Endothelial cell of umbilical vein (primary cell): Measurements from ENCODE around the gene DLGAP1. TPM values are rescaled to one million over a fixed set of nuclear protein-coding genes. Genes with fewer than 3 reads are reported as not detected.

Experiments
- BruUV-seq: library from RNA; stranded (reverse); fragments of 400-500 nt; replicated peaks from 2 replicates; lab custom pipeline; 2021; lab: Mats Ljungman, UMichigan
- CTCF ChIA-PET: fragments of 300-600, 350-600 bp; sonication (Branson Sonifier 250); formaldehyde crosslinking; loops from one replicate; lab custom pipeline; 2021; ENCODE audit warnings: antibody characterized with exemption, inconsistent platforms; lab: Charles Lee
- POLR2A ChIA-PET: fragments of 300-600, 350-600 bp; sonication (Branson Sonifier 250); formaldehyde crosslinking; loops from one replicate; lab custom pipeline; 2021; ENCODE audit warnings: antibody characterized with exemption, inconsistent platforms; lab: Charles Lee
- DNase-seq: peaks from one replicate; pipeline ENCODE4 v3.0.0-alpha.2; 2011; ENCODE audit warnings: low read depth, low spot score
- FAIRE-seq: peaks from 2 replicates; lab custom pipeline; 2011; peaks lifted over from hg19 to GRCh38; lab: Jason Lieb, UNC
- H2AFZ ChIP-seq: 2 replicates; pipeline ENCODE4 v1.6.0; 2012; ENCODE audit warnings: low read depth, low read length, control low read depth, inconsistent platforms
- H3K27ac ChIP-seq: 2 replicates; pipeline ENCODE4 v1.5.1; 2011; ENCODE audit warnings: low read depth, mild to moderate bottlenecking, control low read depth, low read length, moderate library complexity; ENCODE audit not compliant: insufficient read depth
- H3K27me3 ChIP-seq, 2 experiments: 2 replicates each; pipeline versions ENCODE4 v1.6.0 to v1.6.1; 2011; ENCODE audit warnings: low read length in 2 of 2, mixed read lengths in 1 of 2; ENCODE audit not compliant: control insufficient read depth in 2 of 2, insufficient read depth in 2 of 2
- H3K36me3 ChIP-seq, 2 experiments: 2 replicates in 1 of 2; 3 replicates in 1 of 2; pipeline ENCODE4 v1.5.1; 2011; ENCODE audit warnings: low read length in 2 of 2, mild to moderate bottlenecking in 1 of 2, moderate library complexity in 1 of 2; ENCODE audit not compliant: control insufficient read depth in 2 of 2, insufficient read depth in 2 of 2; ENCODE audit errors: extremely low read depth in 1 of 2
- H3K4me1 ChIP-seq: 3 replicates; pipeline ENCODE4 v1.5.1; 2011; ENCODE audit warnings: mild to moderate bottlenecking, low read length; ENCODE audit not compliant: control insufficient read depth, insufficient read depth; ENCODE audit errors: extremely low read depth
- H3K4me2 ChIP-seq: 2 replicates; pipeline ENCODE4 v1.6.1; 2011; ENCODE audit warnings: low read length, control low read depth, mixed read lengths; ENCODE audit not compliant: insufficient read depth
- H3K4me3 ChIP-seq, 3 experiments: fragments of 200-600 bp in 1 of 3; sonication (generic), shearing (Covaris generic) in 1 of 3; replicated peaks in 1 of 3; 2 replicates each; pipeline ENCODE4 v1.5.1; 2011 to 2016; ENCODE audit warnings: control low read depth in 3 of 3, low read length in 3 of 3, mild to moderate bottlenecking in 2 of 3, inconsistent platforms in 1 of 3, low read depth in 1 of 3, moderate library complexity in 1 of 3; ENCODE audit not compliant: insufficient read depth in 1 of 3
- H3K79me2 ChIP-seq: 2 replicates; pipeline ENCODE4 v1.6.0; 2012; ENCODE audit warnings: low read length, inconsistent platforms; ENCODE audit not compliant: control insufficient read depth, insufficient read depth
- H3K9ac ChIP-seq: replicated peaks from 2 replicates; pipeline ENCODE3; 2011; ENCODE audit warnings: low read length, control low read depth; ENCODE audit not compliant: insufficient read depth; ENCODE audit errors: extremely low read depth
- H3K9me1 ChIP-seq: replicated peaks from 3 replicates; pipeline ENCODE4 v1.6.0; 2011; ENCODE audit warnings: mild to moderate bottlenecking, low read length; ENCODE audit not compliant: control insufficient read depth, insufficient read depth; ENCODE audit errors: extremely low read depth
- H3K9me3 ChIP-seq: replicated peaks from 2 replicates; pipeline ENCODE4 v1.5.1; 2012; ENCODE audit warnings: low read length, inconsistent platforms; ENCODE audit not compliant: control insufficient read depth, insufficient read depth
- H4K20me1 ChIP-seq: replicated peaks from 2 replicates; pipeline ENCODE3; 2011; ENCODE audit warnings: mild to moderate bottlenecking, low read length; ENCODE audit not compliant: control insufficient read depth, insufficient read depth; ENCODE audit errors: extremely low read depth
- EZH2 ChIP-seq: IDR thresholded peaks from 2 replicates; pipeline ENCODE4 v1.6.1; 2012; ENCODE audit warnings: borderline replicate concordance, low read depth, mild to moderate bottlenecking, moderate library complexity, low read length, inconsistent platforms; ENCODE audit not compliant: severe bottlenecking
- FOS ChIP-seq: IDR thresholded peaks from 2 replicates; pipeline ENCODE4 v1.6.1; 2011; ENCODE audit warnings: mild to moderate bottlenecking, low read length, moderate library complexity, borderline replicate concordance; ENCODE audit not compliant: insufficient read depth
- GATA2 ChIP-seq: IDR thresholded peaks from 2 replicates; pipeline ENCODE4 v1.7.0; 2011; ENCODE audit warnings: low read depth, mild to moderate bottlenecking, moderate library complexity, mixed read lengths, low read length; ENCODE audit not compliant: insufficient read length, insufficient read depth
- JUN ChIP-seq: IDR thresholded peaks from 2 replicates; pipeline ENCODE4 v1.6.1; 2011; ENCODE audit warnings: borderline replicate concordance, low read depth; ENCODE audit not compliant: insufficient read length, insufficient read depth
- MYC ChIP-seq: IDR thresholded peaks from one replicate; pipeline ENCODE4 v1.6.1; 2011; ENCODE audit warnings: mild to moderate bottlenecking, low read depth, low read length
- POLR2A ChIP-seq: IDR thresholded peaks from 2 replicates; pipeline ENCODE4 v1.6.1; 2012; ENCODE audit warnings: low read depth, mild to moderate bottlenecking, control low read depth, low read length
- POLR2AphosphoS5 ChIP-seq: IDR thresholded peaks from 2 replicates; pipeline ENCODE4 v1.6.1; 2012; ENCODE audit warnings: low read depth, mild to moderate bottlenecking, control low read depth, low read length, moderate library complexity; ENCODE audit not compliant: insufficient read depth
- dilution Hi-C: fragments of 300-500 bp; cut with MboI; formaldehyde crosslinking; loops from one replicate; pipeline ENCODE4 v1.15.0; 2019; ENCODE audit warnings: low sequenced_read_pairs; ENCODE audit not compliant: extremely low pct_ligation_motif_present
- intact Hi-C: fragments of 100-400 bp; cut with micrococcal nuclease; formaldehyde crosslinking; loops from one replicate; pipeline ENCODE4 v1.10.0; 2022
- polyA plus RNA-seq, 4 experiments: library from polyadenylated mRNA; depleted of rRNA in 3 of 4; stranded (reverse) in 3 of 4; unstranded in 1 of 4; fragments of >200 nt; gene quantifications; 2 replicates each; pipeline versions ENCODE4 v1.2.1 to v1.2.3, GENCODE V29; 2011 to 2012; ENCODE audit warnings: missing spikeins in 1 of 4
- total RNA-seq: library from RNA; stranded (reverse); gene quantifications from 2 replicates; pipeline ENCODE4 v1.2.3, GENCODE V29; 2021
- TF ChIP-seq, protein P1 (sequence below), 2 donors: IDR thresholded peaks; 1 replicate in 1 of 2; 2 replicates in 1 of 2; pipeline ENCODE4 v1.5.1; 2011; ENCODE audit warnings: low read length in 2 of 2, mild to moderate bottlenecking in 2 of 2, moderate library complexity in 2 of 2, control low read depth in 1 of 2, inconsistent platforms in 1 of 2, low read depth in 1 of 2; ENCODE audit not compliant: insufficient read depth in 1 of 2; ENCODE audit errors: extremely low read depth in 1 of 2
- TF ChIP-seq, protein P2 (sequence below): IDR thresholded peaks from 2 replicates; pipeline ENCODE4 v1.6.1; 2011; ENCODE audit not compliant: insufficient read depth, insufficient read length

The DLGAP1 gene
- total and polyA plus RNA-seq, 2 donors (not counting 3 experiments of a cell fraction or from before 2014, with no cell fraction given) = 0.04 TPM; not detected in 1

DNA sequence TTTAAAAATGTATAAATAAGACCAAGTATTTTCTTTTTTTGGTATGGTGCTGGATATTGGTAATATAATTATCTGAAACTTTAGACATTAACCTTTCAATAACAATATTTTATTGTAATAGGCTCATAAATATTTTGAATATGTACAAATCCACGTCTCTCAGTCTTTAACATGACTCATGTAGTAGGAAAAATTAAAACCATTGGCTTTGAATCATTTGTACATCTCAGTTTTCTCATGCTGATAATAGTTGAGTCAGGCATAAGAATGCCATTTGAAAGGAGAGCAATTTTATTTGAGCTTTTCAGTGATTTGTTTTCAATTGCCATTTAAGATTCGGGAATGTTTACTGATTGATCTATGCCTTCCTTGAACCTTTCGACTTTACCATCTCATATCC, 640.3 kb downstream of the DLGAP1 start:
- no peak for FAIRE-seq
- Histone ChIP-seq H3K27ac (no peak overlapping the region), H3K9me1 (no peaks in the 10 kb centered on the region), H3K36me3 (no peaks in the 10 kb centered on the region), H2AFZ (no peak overlapping the region), H3K79me2 (no peaks in the 10 kb centered on the region), H3K4me1 (peaks cover 6% of the 10 kb centered on the region), H4K20me1 (no peaks in the 10 kb centered on the region), H3K27me3 (no peaks in the 10 kb centered on the region), H3K4me3 (no peak overlapping the region), H3K4me2 (no peak overlapping the region), H3K9ac (no peak overlapping the region), H3K9me3 (no peaks in the 10 kb centered on the region)
- dilution Hi-C loops = no loop called here
- DNase-seq = no peak
- CTCF ChIA-PET = interaction anchor here (1.0 kb wide), 3 partner anchors 11 to 111 kb away, joined by 3 to 6 read pairs (median 4); no protein-coding TSS in a partner anchor
- POLR2A ChIA-PET = no interaction called here
- no TSS peak for BruUV-seq
- TF ChIP-seq FOS (no peak), JUN (no peak), GATA2 (no peak), POLR2A (no peak), MYC (no peak), POLR2AphosphoS5 (no peak), EZH2 (no peak)
- TF ChIP-seq, protein P1, sequence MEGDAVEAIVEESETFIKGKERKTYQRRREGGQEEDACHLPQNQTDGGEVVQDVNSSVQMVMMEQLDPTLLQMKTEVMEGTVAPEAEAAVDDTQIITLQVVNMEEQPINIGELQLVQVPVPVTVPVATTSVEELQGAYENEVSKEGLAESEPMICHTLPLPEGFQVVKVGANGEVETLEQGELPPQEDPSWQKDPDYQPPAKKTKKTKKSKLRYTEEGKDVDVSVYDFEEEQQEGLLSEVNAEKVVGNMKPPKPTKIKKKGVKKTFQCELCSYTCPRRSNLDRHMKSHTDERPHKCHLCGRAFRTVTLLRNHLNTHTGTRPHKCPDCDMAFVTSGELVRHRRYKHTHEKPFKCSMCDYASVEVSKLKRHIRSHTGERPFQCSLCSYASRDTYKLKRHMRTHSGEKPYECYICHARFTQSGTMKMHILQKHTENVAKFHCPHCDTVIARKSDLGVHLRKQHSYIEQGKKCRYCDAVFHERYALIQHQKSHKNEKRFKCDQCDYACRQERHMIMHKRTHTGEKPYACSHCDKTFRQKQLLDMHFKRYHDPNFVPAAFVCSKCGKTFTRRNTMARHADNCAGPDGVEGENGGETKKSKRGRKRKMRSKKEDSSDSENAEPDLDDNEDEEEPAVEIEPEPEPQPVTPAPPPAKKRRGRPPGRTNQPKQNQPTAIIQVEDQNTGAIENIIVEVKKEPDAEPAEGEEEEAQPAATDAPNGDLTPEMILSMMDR (IDR thresholded peaks at IDR 0.05; ENCODE audit: extremely low read depth in 1 of 2, insufficient read depth in 1 of 2, low read depth in 1 of 2, low read length in 2 of 2) = no peak
- TF ChIP-seq, protein P2, sequence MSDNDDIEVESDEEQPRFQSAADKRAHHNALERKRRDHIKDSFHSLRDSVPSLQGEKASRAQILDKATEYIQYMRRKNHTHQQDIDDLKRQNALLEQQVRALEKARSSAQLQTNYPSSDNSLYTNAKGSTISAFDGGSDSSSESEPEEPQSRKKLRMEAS = no peak
- intact Hi-C loops = no loop called here
